ENCODE measurements around the gene SNRPA.
A peak's percentile ranks its signal among the peaks of the same experiment; 100 is the strongest.

The SNRPA gene

GRCh38 chr19:40799558-40800338, 48.7 kb downstream of the SNRPA start:
- peak overlapping the region; percentile 68 for H3K4me3 ChIP-seq (ENCODE audit: low read depth, low read length)
- no peak for TF ChIP-seq CTCF (IDR thresholded peaks at IDR 0.05; ENCODE audit: control insufficient read depth, extremely low read depth, insufficient read depth)
- no peak for DNase-seq (ENCODE audit: low read depth)

GRCh38 chr19:40800339-40800996, 49.5 kb downstream of the SNRPA start:
- peak overlapping the region; percentile 68 for H3K4me3 ChIP-seq (ENCODE audit: low read depth, low read length)
- DNase-seq (ENCODE audit: low read depth) = no peak
- TF ChIP-seq CTCF (IDR thresholded peaks at IDR 0.05; ENCODE audit: control insufficient read depth, extremely low read depth, insufficient read depth) = no peak

GRCh38 chr19:40800997-40801377, 50.0 kb downstream of the SNRPA start:
- DNase-seq (ENCODE audit: low read depth) = no peak
- no peak overlapping the region for H3K4me3 ChIP-seq (ENCODE audit: low read depth, low read length)
- no peak for TF ChIP-seq CTCF (IDR thresholded peaks at IDR 0.05; ENCODE audit: control insufficient read depth, extremely low read depth, insufficient read depth)

GRCh38 chr19:40801426-40802299, 50.7 kb downstream of the SNRPA start:
- no peak for DNase-seq (ENCODE audit: low read depth)
- TF ChIP-seq CTCF (IDR thresholded peaks at IDR 0.05; ENCODE audit: control insufficient read depth, extremely low read depth, insufficient read depth) = no peak
- H3K4me3 ChIP-seq (ENCODE audit: low read depth, low read length) = no peak overlapping the region

- DNase-seq (ENCODE audit: low read depth) = no peak
- TF ChIP-seq CTCF (IDR thresholded peaks at IDR 0.05; ENCODE audit: control insufficient read depth, extremely low read depth, insufficient read depth) = no peak
- H3K4me3 ChIP-seq (ENCODE audit: low read depth, low read length) = no peak overlapping the region
These were observed 51.5 kb downstream of the SNRPA start for GRCh38 chr19:40802300-40803169.
